ENCODE measurements around the gene TRIM40.
A peak's percentile ranks its signal among the peaks of the same experiment; 100 is the strongest.

The TRIM40 gene

GRCh38 chr6:30147096-30147495, 11.2 kb downstream of the TRIM40 start:
- DNase-seq (ENCODE audit: low read depth in 2 of 2), result no peak

GRCh38 chr6:30149234-30149633, 13.3 kb downstream of the TRIM40 start:
- no peak for DNase-seq (ENCODE audit: low read depth in 2 of 2)

- no peak for DNase-seq (ENCODE audit: low read depth in 2 of 2)
Measured at GRCh38 chr6:30149858-30150550, 14.1 kb downstream of the TRIM40 start.

- no peak for DNase-seq (ENCODE audit: low read depth in 2 of 2)
Measured at GRCh38 chr6:30150671-30151395, 14.9 kb downstream of the TRIM40 start.

- no peak for DNase-seq (ENCODE audit: low read depth in 2 of 2)
Measured at GRCh38 chr6:30151580-30151979, 15.6 kb downstream of the TRIM40 start.

GRCh38 chr6:30152016-30152673, 16.2 kb downstream of the TRIM40 start:
- no peak for DNase-seq (ENCODE audit: low read depth in 2 of 2)

- DNase-seq (ENCODE audit: low read depth in 2 of 2), result no peak
Measured at GRCh38 chr6:30152910-30153610, 17.1 kb downstream of the TRIM40 start.

GRCh38 chr6:30154061-30154460, 18.1 kb downstream of the TRIM40 start:
- no peak for DNase-seq (ENCODE audit: low read depth in 2 of 2)

- peak; percentile 53 to 60 for DNase-seq (ENCODE audit: low read depth in 2 of 2)
Measured at GRCh38 chr6:30154709-30155519, 19.0 kb downstream of the TRIM40 start.

- no peak for DNase-seq (ENCODE audit: low read depth in 2 of 2)
Measured at GRCh38 chr6:30155520-30156261, 19.8 kb downstream of the TRIM40 start.

- DNase-seq (ENCODE audit: low read depth in 2 of 2), result peak in 1 of 2 experiments; percentile 8
Measured at GRCh38 chr6:30156262-30156599, 20.3 kb downstream of the TRIM40 start.

GRCh38 chr6:30156774-30157173, 20.8 kb downstream of the TRIM40 start:
- DNase-seq (ENCODE audit: low read depth in 2 of 2), result no peak

- DNase-seq (ENCODE audit: low read depth in 2 of 2), result no peak
Measured at GRCh38 chr6:30157581-30157980, 21.6 kb downstream of the TRIM40 start.

GRCh38 chr6:30157999-30158398, 22.1 kb downstream of the TRIM40 start:
- no peak for DNase-seq (ENCODE audit: low read depth in 2 of 2)

GRCh38 chr6:30158475-30159040, 22.6 kb downstream of the TRIM40 start:
- DNase-seq (ENCODE audit: low read depth in 2 of 2), result no peak

- DNase-seq (ENCODE audit: low read depth in 2 of 2), result no peak
Measured at GRCh38 chr6:30160008-30160784, 24.3 kb downstream of the TRIM40 start.

- no peak for DNase-seq (ENCODE audit: low read depth in 2 of 2)
Measured at GRCh38 chr6:30160785-30161531, 25.0 kb downstream of the TRIM40 start, which contains the start of gene TRIM10. TSS of gene TRIM10 (minus strand) at chr6:30161211. CDS start at chr6:30160858, 353 bp downstream.

- DNase-seq (ENCODE audit: low read depth in 2 of 2), result no peak
Measured at GRCh38 chr6:30162265-30163089, 26.5 kb downstream of the TRIM40 start.
